ENCODE measurements around the gene SOX18.

DNA sequence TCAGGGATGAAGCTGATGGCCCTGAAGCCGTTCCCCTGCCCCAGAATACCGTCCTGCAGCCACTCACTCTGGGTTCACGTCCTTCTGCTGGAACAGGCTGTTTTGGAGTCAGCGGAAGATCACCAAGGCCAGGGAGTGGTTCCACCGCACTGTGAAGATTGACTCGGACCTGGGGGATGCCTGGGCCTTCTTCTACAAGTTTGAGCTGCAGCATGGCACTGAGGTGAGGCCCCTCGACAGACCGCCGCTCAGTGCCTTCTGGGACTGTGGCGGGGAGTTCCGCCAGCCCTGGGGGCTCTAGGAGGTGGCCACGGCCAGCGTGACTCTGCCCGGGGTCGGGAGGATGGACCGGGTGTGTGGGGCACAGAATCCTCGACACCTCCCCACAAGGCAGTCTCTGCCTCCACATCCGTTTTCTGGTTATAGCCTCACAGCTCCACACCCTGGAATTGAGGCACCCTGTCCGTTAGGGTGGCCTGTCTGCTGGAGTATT lies 17.6 kb downstream of the SOX18 start:
- TF ChIP-seq, protein P1, sequence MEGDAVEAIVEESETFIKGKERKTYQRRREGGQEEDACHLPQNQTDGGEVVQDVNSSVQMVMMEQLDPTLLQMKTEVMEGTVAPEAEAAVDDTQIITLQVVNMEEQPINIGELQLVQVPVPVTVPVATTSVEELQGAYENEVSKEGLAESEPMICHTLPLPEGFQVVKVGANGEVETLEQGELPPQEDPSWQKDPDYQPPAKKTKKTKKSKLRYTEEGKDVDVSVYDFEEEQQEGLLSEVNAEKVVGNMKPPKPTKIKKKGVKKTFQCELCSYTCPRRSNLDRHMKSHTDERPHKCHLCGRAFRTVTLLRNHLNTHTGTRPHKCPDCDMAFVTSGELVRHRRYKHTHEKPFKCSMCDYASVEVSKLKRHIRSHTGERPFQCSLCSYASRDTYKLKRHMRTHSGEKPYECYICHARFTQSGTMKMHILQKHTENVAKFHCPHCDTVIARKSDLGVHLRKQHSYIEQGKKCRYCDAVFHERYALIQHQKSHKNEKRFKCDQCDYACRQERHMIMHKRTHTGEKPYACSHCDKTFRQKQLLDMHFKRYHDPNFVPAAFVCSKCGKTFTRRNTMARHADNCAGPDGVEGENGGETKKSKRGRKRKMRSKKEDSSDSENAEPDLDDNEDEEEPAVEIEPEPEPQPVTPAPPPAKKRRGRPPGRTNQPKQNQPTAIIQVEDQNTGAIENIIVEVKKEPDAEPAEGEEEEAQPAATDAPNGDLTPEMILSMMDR (IDR thresholded peaks at IDR 0.05; ENCODE audit: low read depth, low read length), result no peak
- TF ChIP-seq POLR2A (IDR thresholded peaks at IDR 0.05; ENCODE audit: extremely low read depth, insufficient read length) (no peak), MYC (IDR thresholded peaks at IDR 0.05; ENCODE audit: low read depth, low read length) (no peak)
- TF ChIP-seq, protein P2, sequence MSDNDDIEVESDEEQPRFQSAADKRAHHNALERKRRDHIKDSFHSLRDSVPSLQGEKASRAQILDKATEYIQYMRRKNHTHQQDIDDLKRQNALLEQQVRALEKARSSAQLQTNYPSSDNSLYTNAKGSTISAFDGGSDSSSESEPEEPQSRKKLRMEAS (IDR thresholded peaks at IDR 0.05; ENCODE audit: low read depth, low read length), result no peak
